ENCODE measurements around the gene GCN1. TPM values are rescaled to one million over a fixed set of nuclear protein-coding genes. Genes with fewer than 3 reads are reported as not detected.

Gene GCN1
- total RNA-seq, 2 donors from 2014 or later: 93.1 to 106 TPM

DNA sequence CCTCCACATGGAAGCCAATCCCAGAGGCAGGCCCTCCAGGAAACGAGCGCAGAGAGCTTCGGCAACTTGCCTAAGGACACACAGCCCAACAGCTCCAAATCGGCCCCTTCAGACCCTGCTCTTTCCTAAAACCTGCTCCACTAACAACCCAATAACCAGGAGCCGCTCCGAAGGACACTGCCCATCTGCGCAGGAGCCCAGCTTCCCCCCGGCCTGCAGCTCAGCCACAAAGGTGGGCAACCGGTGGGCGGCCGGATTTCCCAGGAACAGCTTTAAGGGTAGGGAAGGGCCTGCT lies 91.5 kb downstream of the GCN1 start:
- Mint-ChIP-seq H3K4me3 (no peak overlapping the region), H3K36me3 (ENCODE audit: insufficient read depth in 2 of 2) (peaks cover 2 to 12% of the 10 kb centered on the region in 2 donors), H3K27ac (no peak overlapping the region), H3K9me3 (no peaks in the 10 kb centered on the region), H3K4me1 (ENCODE audit: low read depth) (peaks cover 26% of the 10 kb centered on the region), H3K27me3 (ENCODE audit: low read depth) (no peaks in the 10 kb centered on the region)
- DNase-seq: no peak
- ATAC-seq (replicated peaks in 1 of 2): no peak

DNA sequence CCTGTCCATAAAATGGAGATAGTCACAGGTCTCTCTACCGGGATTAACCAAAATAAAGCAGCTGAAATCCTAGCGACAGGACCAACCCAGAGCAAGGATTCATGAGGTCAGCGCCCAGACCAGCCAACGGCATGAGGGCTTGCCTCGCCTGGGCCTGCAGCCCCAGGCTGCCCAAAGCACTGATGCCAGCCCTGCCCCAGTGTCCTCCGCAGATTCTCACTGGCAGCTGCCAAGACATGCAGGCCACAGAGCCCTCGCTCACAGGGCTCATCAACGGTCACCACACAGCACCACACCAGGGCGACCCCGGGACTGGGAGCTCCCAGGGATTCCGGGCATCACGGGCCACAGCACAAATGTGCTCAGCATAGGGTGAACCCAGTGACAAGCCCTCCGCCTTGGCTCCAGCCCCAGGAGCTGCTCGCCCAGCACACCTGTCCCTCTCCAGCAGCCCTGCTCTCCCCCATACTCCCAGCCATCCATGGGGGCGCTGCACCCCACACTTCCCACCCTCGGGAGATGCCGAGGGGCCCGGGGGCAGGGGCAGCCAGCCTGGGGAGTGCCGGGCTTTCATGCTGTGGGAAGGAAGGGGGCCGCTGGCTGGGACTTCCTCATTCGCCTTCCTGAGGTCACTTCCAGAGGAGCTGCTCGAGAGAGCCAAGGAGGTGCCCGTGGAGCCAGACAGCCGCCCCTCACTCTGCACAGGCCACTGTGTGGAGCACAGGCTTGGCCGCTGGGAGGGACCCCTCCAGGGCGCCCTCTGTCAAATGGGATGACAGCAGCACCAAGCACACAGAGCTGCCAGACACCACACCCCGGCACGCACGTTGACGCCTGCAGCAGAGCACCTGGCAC lies 92.1 kb downstream of the GCN1 start:
- peaks cover 23% of the 10 kb centered on the region for H3K4me1 Mint-ChIP-seq (ENCODE audit: low read depth)
- H3K9me3 Mint-ChIP-seq: no peaks in the 10 kb centered on the region
- peak overlapping the region; percentile 48 for H3K27ac Mint-ChIP-seq
- H3K36me3 Mint-ChIP-seq (ENCODE audit: insufficient read depth in 2 of 2): peaks cover 2 to 13% of the 10 kb centered on the region in 2 donors
- H3K4me3 Mint-ChIP-seq: peak overlapping the region in 1 of 2 donors; percentile 40
- peak in 1 of 2 donors; percentile 3 for ATAC-seq (replicated peaks in 1 of 2)
- H3K27me3 Mint-ChIP-seq (ENCODE audit: low read depth): no peaks in the 10 kb centered on the region
- no peak for DNase-seq

DNA sequence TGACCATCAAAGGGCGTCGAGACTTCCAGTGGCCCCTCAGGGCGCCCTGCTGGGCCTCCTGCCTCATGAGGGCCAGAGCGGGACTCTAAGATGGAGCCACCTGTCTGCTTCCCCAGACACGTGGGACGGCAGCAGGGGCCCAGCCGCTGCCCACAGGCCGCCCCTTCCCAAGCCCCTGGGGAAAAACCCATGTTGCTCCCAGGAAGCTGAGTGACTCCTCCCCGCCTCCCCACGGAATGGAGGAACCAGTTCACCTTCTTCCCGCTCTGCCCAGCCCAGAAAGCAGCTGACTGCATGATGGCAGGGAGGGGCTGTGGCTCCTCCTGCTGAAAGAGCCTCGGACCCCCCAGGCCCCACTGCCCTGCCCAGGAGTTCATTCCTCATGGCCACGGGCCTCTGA lies 92.9 kb downstream of the GCN1 start:
- H3K9me3 Mint-ChIP-seq: no peaks in the 10 kb centered on the region
- peaks cover 2 to 13% of the 10 kb centered on the region in 2 donors for H3K36me3 Mint-ChIP-seq (ENCODE audit: insufficient read depth in 2 of 2)
- ATAC-seq (replicated peaks in 1 of 2) (no peak), DNase-seq (no peak)
- H3K4me1 Mint-ChIP-seq (ENCODE audit: low read depth): peaks cover 23% of the 10 kb centered on the region
- H3K4me3 Mint-ChIP-seq: peak overlapping the region; percentile 34 to 65
- peak overlapping the region; percentile 48 for H3K27ac Mint-ChIP-seq
- no peaks in the 10 kb centered on the region for H3K27me3 Mint-ChIP-seq (ENCODE audit: low read depth)

DNA sequence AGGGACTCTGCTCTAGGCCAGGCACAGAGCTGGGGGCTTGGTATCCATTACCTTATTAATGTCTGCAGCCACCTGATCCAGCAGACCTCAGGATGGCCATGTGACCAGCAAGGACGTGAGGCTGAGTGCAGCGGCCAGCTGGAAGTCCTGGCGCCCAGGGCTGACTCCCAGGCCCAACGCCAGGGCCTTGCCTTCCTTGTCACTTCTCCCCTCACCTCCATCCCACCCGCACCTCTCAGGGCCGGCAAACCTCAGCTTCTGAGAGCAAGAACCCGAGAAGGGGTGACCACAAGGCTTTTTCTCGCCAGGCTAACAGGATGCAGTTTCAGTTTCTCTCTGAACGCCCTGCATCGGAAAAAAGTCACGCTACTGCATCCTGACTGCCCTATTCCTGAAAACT lies 93.3 kb downstream of the GCN1 start:
- Mint-ChIP-seq H3K9me3 (no peaks in the 10 kb centered on the region), H3K4me3 (peak overlapping the region; percentile 34 to 65), H3K27me3 (ENCODE audit: low read depth) (no peaks in the 10 kb centered on the region), H3K27ac (peak overlapping the region; percentile 34), H3K36me3 (ENCODE audit: insufficient read depth in 2 of 2) (peaks cover 2 to 13% of the 10 kb centered on the region in 2 donors), H3K4me1 (ENCODE audit: low read depth) (peaks cover 23% of the 10 kb centered on the region)
- DNase-seq (no peak), ATAC-seq (replicated peaks in 1 of 2) (peak in 1 of 2 donors; percentile 19)

DNA sequence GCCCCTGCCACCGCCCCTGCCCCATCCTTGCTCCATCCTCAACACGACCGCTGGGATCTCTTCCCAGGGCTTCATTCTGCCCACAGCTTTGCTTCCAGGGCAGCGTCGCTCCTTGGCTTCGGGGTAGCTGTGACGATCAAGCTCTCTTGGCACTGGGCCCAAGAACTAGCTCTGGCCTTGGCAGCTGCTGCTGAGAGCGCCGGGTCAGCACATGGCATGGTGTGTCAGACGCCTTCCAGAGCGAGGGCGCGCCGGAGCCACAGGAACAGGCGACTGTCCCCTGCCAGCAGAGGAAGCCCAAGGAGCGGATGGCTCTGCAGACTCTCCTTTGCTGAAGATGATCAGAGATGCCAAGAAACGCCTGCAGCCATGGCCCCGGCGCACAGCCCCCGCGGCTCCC lies 93.9 kb downstream of the GCN1 start:
- H3K4me3 Mint-ChIP-seq: no peak overlapping the region
- H3K4me1 Mint-ChIP-seq (ENCODE audit: low read depth): peaks cover 23% of the 10 kb centered on the region
- ATAC-seq (replicated peaks in 1 of 2): no peak
- H3K27ac Mint-ChIP-seq: no peak overlapping the region
- no peaks in the 10 kb centered on the region for H3K27me3 Mint-ChIP-seq (ENCODE audit: low read depth)
- peaks cover 2 to 13% of the 10 kb centered on the region in 2 donors for H3K36me3 Mint-ChIP-seq (ENCODE audit: insufficient read depth in 2 of 2)
- H3K9me3 Mint-ChIP-seq: no peaks in the 10 kb centered on the region
- DNase-seq: no peak

DNA sequence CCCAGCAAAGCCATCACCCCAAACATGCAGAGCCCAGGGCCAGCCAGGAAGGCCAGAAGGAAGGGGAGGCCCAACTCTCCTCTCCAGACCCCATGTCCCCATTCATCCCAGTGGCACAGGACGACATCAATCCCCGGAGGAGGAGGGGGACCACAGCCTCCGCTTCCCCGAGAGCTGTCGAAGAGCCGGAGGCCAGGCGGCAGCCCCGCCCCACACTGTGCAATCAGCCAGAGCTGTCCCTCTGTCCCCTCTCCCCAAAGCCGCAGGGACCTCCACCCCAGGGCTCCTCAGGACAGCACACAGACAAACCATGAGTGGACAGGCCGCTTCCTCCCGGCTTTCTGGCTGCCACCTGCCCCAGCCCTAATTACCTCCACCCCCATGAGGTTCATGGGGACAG lies 94.8 kb downstream of the GCN1 start:
- Mint-ChIP-seq H3K4me3 (no peak overlapping the region), H3K27me3 (ENCODE audit: low read depth) (no peaks in the 10 kb centered on the region), H3K4me1 (ENCODE audit: low read depth) (peaks cover 17% of the 10 kb centered on the region), H3K27ac (no peak overlapping the region), H3K36me3 (ENCODE audit: insufficient read depth in 2 of 2) (peaks cover 1 to 6% of the 10 kb centered on the region in 2 donors), H3K9me3 (no peaks in the 10 kb centered on the region)
- DNase-seq (no peak), ATAC-seq (replicated peaks in 1 of 2) (no peak)

DNA sequence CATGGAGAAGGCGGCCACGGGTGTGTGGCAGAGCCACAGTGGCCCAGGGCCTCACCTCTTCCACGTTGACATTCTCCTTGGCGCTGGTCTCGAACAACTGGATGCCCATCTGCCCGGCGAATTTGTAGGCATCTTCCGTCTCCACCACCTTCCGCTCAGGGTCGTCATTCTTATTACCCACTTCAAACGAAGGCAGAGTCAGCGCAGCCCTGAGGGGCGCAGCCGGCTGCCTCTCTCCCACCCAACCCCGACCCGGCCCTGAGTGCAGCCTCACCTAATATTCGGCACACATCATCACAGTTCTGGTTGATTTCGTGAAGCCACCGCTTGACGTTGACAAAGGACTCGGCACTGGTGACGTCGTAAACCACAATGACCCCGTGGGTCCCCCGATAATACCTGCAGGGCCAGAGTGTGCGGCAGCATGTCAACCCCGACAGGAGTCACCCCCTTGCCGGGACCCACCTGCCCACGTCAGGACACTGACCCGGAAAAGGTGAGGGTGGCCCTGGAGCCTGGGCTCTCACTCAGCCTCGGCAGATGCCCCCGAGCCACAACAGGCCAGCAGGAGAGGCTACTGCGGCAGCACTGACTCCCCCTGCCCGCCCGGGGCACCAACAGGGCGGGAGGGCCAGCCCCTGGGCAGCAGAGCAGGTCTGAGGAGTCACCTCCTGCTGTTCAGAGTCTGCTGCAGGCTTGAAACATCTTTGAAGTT lies 95.6 kb downstream of the GCN1 start:
- Mint-ChIP-seq H3K36me3 (ENCODE audit: insufficient read depth in 2 of 2) (peaks cover 2 to 7% of the 10 kb centered on the region in 2 donors), H3K27me3 (ENCODE audit: low read depth) (no peaks in the 10 kb centered on the region), H3K9me3 (no peaks in the 10 kb centered on the region), H3K4me1 (ENCODE audit: low read depth) (peaks cover 17% of the 10 kb centered on the region), H3K27ac (no peak overlapping the region), H3K4me3 (no peak overlapping the region)
- ATAC-seq (replicated peaks in 1 of 2) (no peak), DNase-seq (no peak)

DNA sequence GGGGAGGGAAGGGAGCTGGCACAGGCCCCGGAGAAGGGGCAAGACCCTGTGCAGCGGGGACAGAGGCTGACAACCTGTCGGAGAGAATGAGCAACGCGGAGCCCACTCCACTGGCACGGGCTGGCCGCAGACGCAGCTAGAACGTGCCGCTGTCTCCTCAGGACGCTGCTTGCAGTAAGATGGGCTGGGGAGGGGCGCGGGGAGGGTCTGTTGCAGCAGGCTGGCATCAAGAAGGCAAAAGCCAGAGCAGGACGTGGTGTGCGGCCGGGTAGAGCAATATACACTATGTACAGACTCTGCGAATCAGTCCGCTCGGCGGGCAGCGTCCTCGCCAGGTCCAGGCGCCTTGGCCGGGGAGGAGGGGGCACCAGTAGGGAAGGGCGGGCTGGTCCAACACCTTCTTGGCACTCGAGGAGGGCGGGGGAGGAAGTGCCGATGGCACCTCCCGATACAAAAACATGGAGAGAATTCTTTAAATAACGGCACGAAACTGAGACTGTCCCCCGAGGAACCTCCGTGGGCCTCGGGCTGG lies 97.8 kb downstream of the GCN1 start:
- Mint-ChIP-seq H3K36me3 (ENCODE audit: insufficient read depth in 2 of 2) (peaks cover 2 to 7% of the 10 kb centered on the region in 2 donors), H3K27me3 (ENCODE audit: low read depth) (no peaks in the 10 kb centered on the region), H3K27ac (no peak overlapping the region), H3K9me3 (no peaks in the 10 kb centered on the region), H3K4me1 (ENCODE audit: low read depth) (peaks cover 6% of the 10 kb centered on the region), H3K4me3 (no peak overlapping the region)
- DNase-seq (no peak), ATAC-seq (replicated peaks in 1 of 2) (no peak)

DNA sequence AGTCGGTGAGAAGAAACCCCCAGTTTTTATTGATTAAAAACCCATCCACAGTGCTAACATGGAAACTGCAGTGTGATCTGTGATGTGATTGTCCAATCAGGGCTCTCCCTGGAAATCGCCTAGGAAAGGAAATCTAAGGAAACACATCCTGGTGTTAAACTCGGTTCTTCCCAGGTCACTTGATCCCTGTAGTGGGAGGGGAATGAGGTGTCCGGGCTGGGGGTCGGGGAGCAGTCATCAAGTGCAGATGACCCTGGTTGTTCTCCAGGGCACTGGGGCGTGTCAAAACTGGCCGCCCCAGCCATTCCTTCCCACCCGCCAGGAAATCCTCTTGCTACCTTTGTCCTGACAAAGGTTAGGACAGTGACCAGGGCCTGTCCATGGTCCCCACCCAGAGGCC lies 98.8 kb downstream of the GCN1 start:
- Mint-ChIP-seq H3K36me3 (ENCODE audit: insufficient read depth in 2 of 2) (peaks cover 5 to 14% of the 10 kb centered on the region in 2 donors), H3K27me3 (ENCODE audit: low read depth) (no peaks in the 10 kb centered on the region), H3K4me3 (no peak overlapping the region), H3K9me3 (no peaks in the 10 kb centered on the region), H3K27ac (no peak overlapping the region), H3K4me1 (ENCODE audit: low read depth) (peaks cover 5% of the 10 kb centered on the region)
- no peak for DNase-seq
- no peak for ATAC-seq (replicated peaks in 1 of 2)

DNA sequence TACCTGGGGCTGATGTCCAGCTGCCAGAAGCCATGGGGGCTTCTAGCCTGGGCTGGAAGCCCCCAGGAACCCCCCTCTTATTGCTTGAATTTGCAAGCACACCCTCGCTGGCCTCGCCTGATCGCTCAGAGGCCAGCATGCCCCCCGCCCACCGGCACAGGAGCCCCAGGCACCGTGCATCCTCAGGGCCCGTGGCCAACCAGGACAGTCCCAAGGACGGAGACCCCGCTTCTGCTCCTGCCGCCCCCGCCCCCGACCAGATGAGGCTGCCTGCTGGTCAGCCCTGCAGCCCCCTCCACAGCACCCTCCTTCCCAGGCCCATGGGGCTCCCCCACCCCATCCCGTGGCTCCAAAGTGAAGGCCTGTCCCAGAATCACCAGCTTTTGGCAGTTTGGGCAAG lies 99.2 kb downstream of the GCN1 start:
- peaks cover 6 to 14% of the 10 kb centered on the region in 2 donors for H3K36me3 Mint-ChIP-seq (ENCODE audit: insufficient read depth in 2 of 2)
- no peak for DNase-seq
- no peaks in the 10 kb centered on the region for H3K9me3 Mint-ChIP-seq
- no peak for ATAC-seq (replicated peaks in 1 of 2)
- H3K4me3 Mint-ChIP-seq: no peak overlapping the region
- H3K4me1 Mint-ChIP-seq (ENCODE audit: low read depth): peaks cover 5% of the 10 kb centered on the region
- H3K27me3 Mint-ChIP-seq (ENCODE audit: low read depth): no peaks in the 10 kb centered on the region
- H3K27ac Mint-ChIP-seq: no peak overlapping the region

DNA sequence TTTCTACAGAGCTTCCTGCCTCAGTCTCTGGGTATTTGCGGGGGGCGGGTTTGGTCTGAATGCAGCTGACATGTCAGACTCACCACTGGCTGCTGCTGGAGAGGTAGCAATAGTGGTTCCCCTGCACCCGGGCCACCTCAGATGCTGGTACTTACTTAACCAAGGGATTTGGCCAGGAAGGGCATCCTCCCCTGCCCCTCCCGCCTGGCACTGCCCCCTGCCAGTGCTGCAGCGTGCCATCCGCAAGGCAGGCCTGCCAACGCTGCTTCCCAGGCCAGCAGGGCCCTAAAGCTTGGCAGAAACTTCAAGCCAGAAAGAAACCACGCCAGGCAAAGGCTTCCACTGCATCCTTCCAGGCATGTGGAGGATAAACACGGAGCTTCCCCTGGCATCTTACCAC lies 100.0 kb downstream of the GCN1 start:
- ATAC-seq (replicated peaks in 1 of 2) (no peak), DNase-seq (no peak)
- Mint-ChIP-seq H3K9me3 (no peaks in the 10 kb centered on the region), H3K36me3 (ENCODE audit: insufficient read depth in 2 of 2) (peaks cover 6 to 17% of the 10 kb centered on the region in 2 donors), H3K27me3 (ENCODE audit: low read depth) (no peaks in the 10 kb centered on the region), H3K4me3 (no peak overlapping the region), H3K4me1 (ENCODE audit: low read depth) (peaks cover 5% of the 10 kb centered on the region), H3K27ac (no peak overlapping the region)

DNA sequence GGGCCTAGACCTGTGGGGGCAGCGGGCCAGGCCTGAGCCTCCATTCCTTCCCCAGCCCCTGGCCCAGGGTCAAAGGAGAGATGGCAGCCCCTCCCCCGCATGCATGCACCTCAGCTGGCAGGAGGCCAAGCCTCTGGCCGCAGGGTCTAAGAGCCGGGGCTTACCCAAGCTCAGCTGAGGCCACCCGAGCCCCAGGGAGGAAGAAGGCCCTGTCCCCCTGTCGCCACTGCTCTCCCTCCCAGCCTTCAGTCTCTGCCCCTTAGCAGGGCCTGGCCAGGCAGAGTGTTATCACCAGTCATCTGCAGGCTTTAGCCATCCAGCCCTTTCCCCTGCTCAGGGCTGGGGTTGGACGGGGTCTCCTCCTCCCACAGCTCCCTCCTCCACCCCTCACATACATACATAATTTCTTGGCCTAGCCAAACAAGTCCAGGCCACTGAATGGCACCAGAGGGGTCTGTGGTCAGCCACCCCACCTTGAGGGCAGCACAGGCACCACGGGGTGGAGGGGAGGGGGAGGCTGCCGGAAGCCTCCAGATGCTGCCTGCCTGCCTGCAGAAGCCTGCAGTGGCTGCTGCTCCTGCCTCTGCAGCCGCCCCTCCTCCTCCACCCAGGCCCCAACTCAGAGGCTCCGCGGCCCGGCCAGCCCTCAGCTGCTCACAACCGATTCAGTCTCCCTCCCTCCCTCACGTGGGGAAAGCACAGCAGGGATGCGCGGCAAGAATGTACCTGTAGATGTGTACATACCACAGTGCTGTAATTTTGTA lies 100.7 kb downstream of the GCN1 start:
- no peak overlapping the region for H3K4me3 Mint-ChIP-seq
- DNase-seq (no peak), ATAC-seq (replicated peaks in 1 of 2) (peak; percentile 14 to 17)
- H3K4me1 Mint-ChIP-seq (ENCODE audit: low read depth): peaks cover 9% of the 10 kb centered on the region
- H3K36me3 Mint-ChIP-seq (ENCODE audit: insufficient read depth in 2 of 2): peaks cover 8 to 22% of the 10 kb centered on the region in 2 donors
- H3K27ac Mint-ChIP-seq: no peak overlapping the region
- H3K27me3 Mint-ChIP-seq (ENCODE audit: low read depth): no peaks in the 10 kb centered on the region
- H3K9me3 Mint-ChIP-seq: no peaks in the 10 kb centered on the region

DNA sequence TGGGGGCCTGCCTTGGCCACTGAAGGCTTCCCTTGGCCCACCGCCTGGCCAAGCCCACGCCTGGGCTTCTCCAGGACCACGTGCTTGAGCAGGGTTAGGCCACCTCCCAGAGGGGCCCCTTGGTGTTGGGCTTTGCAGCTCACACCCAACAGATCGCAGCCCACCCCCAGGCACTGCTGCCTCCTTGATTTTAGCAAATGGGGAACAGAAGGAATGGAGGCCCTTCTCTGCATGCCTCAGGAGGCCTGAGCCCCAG lies 101.3 kb downstream of the GCN1 start:
- ATAC-seq (replicated peaks in 1 of 2) (peak in 1 of 2 donors; percentile 9), DNase-seq (no peak)
- no peaks in the 10 kb centered on the region for H3K27me3 Mint-ChIP-seq (ENCODE audit: low read depth)
- H3K4me1 Mint-ChIP-seq (ENCODE audit: low read depth): peaks cover 9% of the 10 kb centered on the region
- H3K27ac Mint-ChIP-seq: no peak overlapping the region
- H3K4me3 Mint-ChIP-seq: no peak overlapping the region
- H3K36me3 Mint-ChIP-seq (ENCODE audit: insufficient read depth in 2 of 2): peaks cover 8 to 23% of the 10 kb centered on the region in 2 donors
- H3K9me3 Mint-ChIP-seq: no peaks in the 10 kb centered on the region

Measured in activated T-cell treated with anti-CD3 and anti-CD28 coated beads, Interleukin-2, amount 50 U/mL, for 72 hours (primary cell).